HG03196 (cell line): ENCODE measurements around the gene DALRD3.

Experiments
- ATAC-seq: cut with Tn5 transposase; IDR thresholded peaks from one replicate; pipeline ENCODE4 v1.9.1; 2021; ENCODE audit not compliant: unreplicated experiment

DALRD3 gene

GRCh38 chr3:49006408-49007067, 11.8 kb downstream of the DALRD3 start:
- ATAC-seq = peak; percentile 3

DNA sequence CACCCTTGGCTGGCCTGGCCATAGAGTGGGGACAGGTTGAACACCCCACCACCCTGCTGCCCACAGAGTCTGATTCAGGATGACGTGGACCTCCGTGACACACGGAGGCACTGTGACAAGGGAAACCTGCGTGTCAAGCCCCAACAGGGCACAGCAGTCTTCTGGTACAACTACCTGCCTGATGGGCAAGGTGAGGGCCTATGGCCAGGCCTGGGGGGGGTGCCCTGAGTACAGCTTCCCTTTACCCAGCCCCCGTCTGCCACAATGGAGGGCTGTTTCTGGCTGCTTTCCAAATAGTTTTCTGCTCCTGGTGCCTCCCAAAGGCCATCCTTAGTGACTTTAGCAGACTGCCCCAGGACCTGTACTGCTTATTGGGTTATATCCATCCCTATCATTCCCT, 12.4 kb downstream of the DALRD3 start:
- no peak for ATAC-seq

GRCh38 chr3:49005303-49005680, 13.1 kb downstream of the DALRD3 start:
- no peak for ATAC-seq

DNA sequence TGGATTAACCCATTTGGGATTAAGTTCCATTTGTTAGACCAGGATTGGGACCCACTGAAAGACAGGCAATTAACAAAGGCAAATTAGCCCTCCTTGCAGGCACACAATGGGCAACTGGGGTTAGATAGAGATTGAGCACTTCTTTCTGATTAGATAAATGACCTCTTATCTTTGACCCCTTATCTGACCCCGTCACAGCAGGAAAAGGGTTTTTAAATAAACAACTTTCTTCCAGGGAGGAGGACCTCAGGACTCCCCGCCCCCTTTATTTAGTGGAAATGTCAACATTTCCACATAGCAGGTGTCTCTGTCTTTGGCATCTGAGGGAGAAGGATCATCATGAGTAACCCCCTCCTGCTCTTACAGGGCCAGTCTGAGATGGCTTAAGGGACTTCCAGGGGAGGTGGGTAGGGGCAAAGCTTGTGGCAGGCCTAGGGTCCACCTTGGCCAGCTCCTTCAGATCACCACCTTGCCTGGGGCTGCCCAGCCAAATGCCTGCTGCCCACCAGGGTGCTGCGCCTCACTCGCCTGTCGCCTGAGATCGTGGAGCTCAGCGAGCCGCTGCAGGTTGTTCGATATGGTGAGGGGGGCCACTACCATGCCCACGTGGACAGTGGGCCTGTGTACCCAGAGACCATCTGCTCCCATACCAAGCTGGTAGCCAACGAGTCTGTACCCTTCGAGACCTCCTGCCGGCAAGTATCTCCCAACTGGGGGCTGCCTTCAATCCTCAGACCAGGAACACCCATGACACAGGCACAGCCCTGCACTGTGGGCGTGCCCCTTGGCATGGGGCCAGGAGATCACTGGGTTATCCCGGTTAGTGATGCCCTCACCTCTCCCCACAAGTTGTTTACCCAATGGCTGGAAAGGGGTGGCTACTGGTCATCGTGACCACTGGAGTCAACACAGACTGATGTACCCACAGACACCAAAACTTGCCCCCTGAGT, 13.8 kb downstream of the DALRD3 start:
- no peak for ATAC-seq

DNA sequence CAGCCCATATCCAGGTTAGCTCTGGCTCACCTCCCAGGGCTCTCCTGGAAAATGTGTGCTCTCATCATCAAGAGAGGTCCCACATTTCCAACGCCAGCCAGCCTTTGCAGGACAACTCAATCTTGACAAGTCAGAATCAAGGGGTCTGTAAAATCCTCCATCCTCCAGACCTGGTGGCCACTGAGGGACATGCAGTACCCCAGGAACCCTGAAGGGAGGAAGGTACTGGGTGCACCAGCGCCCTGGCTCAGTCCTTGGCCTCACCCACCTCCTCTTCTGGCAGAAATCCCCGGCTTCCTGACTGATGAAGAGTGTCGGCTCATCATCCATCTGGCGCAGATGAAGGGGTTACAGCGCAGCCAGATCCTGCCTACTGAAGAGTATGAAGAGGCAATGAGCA, 17.2 kb downstream of the DALRD3 start:
- ATAC-seq = no peak

DNA sequence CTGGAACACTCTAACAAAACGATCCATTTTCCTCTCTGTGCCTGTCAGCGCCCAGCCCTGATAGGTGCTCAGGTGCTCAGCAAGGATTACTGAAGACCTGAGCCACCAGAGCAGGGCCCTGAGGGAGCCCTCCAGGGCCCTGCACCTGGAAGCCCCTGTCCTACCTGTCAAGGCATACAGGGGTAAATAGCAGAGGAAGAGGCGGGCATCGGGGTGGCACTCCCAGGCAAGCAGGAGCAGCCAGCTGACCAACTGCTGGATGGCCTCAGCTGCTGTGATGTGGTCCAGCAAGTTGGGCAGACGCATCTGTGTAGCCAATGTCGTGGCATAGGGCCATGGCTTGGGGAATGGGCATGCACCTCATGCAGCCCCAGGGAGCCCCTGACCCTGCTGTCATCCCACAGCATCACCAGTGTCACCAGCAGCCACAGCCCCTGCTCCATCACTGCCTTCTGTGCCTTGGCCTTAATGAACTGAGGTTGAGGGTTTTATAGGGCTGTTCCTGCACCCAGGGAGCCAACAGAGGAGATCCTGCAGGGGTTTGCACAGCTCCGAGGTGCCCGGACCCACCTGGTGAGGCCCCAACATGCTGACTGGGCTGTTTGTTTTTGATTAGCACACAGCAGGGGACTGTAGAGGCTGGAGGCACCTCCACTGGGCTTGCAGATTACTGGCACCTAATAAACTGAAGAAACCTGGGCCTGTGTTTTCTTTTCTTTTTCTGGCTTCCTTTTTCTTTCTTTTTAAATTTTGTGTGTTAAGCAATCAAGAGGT, 19.1 kb downstream of the DALRD3 start:
- no peak for ATAC-seq

- ATAC-seq = no peak
Observed at GRCh38 chr3:48997714-48998637, 20.4 kb downstream of the DALRD3 start.

DNA sequence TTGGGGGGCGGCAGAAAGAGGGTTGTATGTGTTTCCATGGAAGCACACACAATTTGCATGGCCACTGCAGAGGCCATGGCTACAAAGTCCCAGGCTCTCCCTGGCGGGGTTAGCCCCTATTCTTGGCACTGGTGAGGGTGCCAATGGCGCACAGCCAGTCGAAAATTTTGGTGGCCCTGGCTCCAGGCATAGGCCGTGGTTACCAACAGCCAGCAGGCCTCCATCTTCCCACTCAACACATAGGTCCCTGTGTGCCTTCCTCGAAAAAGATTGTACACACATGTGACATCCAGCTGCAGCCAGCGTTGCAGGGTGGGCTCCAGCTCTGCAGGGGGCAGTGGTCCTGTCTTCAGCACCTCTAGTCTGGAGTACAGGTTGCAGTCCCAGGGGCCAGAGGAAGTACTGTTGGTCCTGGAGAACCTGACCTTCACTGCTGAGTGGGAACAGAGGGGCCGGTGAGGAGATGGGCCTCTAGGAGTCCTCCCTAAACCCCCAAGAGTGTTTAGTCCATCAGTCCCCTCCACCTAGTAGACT, 21.2 kb downstream of the DALRD3 start:
- no peak for ATAC-seq

DNA sequence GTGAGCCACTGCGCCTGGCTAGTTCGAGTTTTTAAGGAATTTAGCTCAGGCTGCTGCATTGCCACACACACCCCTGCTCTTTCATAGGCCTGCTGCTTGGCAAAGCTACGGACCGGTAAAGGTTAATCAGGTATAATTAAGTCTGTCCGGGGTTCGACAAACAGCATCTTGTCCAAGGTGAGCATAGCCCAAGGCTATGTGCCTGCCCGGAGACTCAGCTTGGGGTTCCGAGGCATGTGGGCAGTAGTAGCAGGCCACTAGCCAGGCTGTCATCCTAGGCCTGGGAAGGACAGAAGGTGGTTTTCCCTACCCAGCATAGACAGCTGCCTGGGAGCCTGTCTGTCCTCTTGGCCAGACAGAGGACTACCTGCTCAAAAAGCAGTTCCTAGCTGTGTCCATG, 21.7 kb downstream of the DALRD3 start:
- ATAC-seq = no peak

- ATAC-seq = no peak
Observed at GRCh38 chr3:48993834-48994233, 24.5 kb downstream of the DALRD3 start.

- no peak for ATAC-seq
Observed at GRCh38 chr3:48991851-48992545, 26.4 kb downstream of the DALRD3 start.

DNA sequence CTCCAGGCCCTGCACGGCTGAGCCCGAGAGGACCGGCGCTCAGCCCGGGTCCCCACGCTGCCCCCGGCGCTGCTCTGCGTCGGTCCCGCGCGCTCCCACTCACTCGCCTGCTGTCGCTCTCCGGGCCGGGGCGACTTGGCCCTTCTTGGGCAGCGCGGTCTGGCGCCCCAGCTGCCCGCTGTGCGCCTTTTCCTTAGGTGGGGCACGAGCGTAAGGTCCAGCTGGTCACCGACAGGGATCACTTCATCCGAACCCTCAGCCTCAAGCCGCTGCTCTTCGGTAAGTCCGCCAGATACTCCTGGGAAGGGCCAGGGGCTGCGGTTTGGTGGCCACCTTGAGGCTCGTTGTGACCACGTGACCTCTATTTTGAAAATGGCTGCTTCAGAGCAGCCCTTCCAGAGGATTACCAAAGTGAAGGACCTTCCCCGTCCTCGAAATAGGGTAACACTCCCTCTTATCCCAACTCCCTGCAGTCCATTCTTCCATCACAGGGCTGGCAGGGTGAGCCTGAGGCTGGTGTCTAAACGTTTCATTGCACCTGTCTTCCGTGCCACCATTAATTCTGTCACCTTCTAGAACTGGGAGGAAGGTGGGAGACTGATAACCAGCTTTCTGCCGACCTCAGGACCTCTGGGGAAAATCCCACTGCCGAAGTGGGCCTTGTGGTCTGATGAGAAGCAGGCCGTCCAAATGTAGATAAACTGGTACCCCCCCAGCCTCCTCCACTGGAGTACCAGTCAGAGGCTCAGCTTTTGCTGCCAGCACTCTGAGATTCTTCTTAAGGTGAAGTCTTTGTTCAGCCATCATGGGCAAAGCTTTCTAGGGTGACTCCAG, 27.5 kb downstream of the DALRD3 start:
- peak; percentile 19 for ATAC-seq

DNA sequence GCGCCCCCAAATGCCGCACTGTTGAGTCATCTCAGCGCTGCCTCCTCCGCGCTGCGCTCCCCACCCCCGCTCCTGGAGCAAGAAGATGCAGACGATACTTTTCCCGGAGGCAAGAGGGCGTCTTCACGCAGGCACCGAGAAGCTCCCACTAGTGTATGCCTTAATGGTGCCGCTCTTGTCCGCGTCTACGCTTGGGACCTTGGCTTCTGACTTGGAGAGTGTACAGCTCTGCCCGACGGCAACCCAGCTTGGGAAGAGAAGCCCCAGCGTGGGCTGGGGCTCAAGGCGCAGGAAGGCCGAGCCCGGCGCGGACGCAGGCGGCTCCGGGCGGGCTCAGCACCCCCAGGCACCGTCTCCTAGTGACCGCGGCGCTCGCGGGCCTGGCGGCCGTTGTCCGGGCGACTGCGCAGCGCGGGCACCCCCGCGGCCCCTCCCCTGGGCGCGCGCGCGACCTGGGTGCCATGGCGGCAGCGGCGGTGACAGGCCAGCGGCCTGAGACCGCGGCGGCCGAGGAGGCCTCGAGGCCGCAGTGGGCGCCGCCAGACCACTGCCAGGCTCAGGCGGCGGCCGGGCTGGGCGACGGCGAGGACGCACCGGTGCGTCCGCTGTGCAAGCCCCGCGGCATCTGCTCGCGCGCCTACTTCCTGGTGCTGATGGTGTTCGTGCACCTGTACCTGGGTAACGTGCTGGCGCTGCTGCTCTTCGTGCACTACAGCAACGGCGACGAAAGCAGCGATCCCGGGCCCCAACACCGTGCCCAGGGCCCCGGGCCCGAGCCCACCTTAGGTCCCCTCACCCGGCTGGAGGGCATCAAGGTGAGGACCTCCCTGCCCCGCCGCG, 28.4 kb downstream of the DALRD3 start, which contains the start of gene P4HTM:
Gene P4HTM (plus strand): TSS at position 446 of the 840 bp plus-strand sequence. CDS start 16 bp downstream, at position 462.
- ATAC-seq = peak; percentile 45

DNA sequence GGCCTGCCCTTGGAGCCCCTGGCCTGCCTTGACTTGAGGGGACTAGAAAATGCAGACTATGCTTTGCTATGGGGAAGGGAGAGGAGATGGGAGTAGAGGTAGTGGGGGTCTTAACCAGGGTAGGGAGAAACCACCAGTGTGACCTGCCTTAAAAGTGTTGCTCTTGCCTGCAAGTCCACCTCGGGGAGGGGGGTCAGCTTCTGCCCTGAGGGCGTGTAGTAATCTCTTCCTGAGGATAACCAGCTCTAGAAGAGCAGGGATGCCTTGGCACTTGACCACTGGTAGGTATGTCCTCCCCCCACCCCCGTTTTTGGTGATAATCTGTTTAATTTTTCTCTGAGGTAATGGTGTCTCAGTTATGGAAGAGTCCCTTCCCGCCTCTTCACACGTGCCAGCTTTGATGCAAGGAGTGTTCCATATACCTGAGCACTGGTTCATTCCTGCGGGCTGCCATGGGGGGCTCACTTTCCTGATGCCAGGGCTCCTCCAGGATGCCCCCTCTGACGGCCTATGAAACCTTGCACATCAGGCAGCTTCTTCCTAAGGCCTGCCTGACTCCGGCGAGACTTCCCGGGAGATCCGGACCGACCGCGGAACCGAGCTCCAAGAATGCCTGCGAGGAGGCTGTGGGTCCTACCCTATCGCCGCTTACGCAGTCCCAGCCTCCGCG, 29.1 kb downstream of the DALRD3 start:
- peak; percentile 1 for ATAC-seq

DNA sequence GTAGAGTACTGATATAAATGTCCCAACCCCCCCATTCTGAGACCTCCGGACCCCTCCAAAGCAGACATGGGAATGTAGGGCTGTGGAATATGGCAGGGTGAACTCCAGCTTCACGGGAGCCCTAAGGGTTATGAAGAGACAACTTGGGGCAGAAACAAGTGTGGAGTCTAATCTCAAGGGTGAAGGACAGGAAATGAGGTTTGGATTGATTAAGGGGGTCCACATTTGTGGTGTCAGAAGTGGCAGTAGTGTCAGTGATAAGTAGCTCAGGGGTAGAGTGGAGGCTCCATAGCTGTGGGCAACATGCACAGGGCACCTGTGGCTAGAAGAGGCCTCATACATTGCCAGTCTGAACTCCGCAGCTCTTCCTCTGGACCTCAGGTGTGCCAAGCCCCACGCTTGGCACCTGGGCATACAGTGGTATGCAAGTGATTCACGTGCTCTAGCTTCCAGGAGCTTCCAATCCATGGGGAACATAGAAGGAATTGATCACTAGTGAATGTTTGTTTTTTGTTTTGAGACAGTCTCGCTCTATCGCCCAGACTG, 32.5 kb downstream of the DALRD3 start:
- ATAC-seq = no peak

GRCh38 chr3:48984663-48985062, 33.7 kb downstream of the DALRD3 start:
- no peak for ATAC-seq

GRCh38 chr3:48983096-48983495, 35.3 kb downstream of the DALRD3 start:
- ATAC-seq = no peak
